ENCODE measurements around the gene KLHL25.
"Not testable (repeated sequence)": the region's sequence is repeated elsewhere in the genome, so short reads cannot be mapped to it uniquely, and the experiment has no call there.

Gene KLHL25, protein sequence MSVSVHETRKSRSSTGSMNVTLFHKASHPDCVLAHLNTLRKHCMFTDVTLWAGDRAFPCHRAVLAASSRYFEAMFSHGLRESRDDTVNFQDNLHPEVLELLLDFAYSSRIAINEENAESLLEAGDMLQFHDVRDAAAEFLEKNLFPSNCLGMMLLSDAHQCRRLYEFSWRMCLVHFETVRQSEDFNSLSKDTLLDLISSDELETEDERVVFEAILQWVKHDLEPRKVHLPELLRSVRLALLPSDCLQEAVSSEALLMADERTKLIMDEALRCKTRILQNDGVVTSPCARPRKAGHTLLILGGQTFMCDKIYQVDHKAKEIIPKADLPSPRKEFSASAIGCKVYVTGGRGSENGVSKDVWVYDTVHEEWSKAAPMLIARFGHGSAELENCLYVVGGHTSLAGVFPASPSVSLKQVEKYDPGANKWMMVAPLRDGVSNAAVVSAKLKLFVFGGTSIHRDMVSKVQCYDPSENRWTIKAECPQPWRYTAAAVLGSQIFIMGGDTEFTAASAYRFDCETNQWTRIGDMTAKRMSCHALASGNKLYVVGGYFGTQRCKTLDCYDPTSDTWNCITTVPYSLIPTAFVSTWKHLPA

DNA sequence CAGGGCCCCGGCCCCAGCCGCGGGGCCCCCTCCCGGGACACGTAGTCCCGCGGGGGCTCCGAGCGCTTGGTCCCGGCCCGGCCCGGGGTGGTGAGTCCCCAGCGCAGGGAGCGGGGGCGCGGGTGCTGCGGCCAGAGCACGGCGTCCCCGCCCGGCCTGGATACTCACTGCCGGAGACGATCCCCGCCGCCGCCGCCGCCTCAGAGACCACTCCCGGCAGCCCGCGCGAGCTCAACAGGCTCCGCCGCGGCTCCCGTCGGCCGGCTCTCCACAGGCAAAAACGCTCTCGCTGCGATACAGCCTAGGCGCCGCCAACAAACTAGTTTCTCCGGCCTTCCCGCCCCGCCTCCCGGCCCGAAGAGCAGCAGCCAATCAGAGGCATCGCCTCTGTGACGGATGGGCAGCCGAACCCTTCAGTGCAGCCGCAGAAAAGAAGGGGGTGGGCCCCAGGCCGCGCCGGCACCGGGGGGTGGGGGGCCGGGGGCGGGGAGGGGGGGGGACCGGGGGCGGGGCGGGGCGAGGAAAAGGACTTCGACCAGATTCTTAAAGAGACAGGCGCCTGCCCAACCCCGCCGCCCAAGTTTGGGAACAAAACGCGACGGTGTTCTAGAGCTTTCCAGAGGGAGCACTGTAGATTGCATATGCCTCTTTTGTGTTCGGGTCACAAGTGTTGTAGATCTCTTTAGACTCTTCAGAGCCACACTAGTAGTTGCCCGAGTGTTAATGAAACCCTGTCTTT lies at the start of gene KLHL25:
KLHL25 (minus strand) TSS at position 328 of the 739 bp plus-strand sequence. CDS start 25,115 bp downstream, outside the sequence.
- peak; percentile 91 for DNase-seq

DNA sequence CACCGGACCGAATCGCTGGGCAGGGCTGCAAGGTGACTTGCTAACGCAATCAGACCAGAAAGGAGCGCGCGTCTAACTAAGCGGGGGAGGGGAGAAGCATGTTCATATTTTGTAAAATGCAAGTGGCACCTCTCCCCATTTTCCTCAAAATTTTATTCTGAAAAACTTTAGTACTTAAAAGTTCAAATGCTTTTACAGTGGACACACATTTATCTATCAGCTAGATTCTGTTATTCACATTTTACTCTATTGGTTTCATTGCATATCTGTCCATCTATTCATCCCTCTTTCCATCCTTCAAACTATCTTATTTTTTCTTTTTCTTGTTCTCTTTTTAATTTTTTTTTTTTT lies 46.1 kb upstream of the KLHL25 start:
- DNase-seq: no peak

DNA sequence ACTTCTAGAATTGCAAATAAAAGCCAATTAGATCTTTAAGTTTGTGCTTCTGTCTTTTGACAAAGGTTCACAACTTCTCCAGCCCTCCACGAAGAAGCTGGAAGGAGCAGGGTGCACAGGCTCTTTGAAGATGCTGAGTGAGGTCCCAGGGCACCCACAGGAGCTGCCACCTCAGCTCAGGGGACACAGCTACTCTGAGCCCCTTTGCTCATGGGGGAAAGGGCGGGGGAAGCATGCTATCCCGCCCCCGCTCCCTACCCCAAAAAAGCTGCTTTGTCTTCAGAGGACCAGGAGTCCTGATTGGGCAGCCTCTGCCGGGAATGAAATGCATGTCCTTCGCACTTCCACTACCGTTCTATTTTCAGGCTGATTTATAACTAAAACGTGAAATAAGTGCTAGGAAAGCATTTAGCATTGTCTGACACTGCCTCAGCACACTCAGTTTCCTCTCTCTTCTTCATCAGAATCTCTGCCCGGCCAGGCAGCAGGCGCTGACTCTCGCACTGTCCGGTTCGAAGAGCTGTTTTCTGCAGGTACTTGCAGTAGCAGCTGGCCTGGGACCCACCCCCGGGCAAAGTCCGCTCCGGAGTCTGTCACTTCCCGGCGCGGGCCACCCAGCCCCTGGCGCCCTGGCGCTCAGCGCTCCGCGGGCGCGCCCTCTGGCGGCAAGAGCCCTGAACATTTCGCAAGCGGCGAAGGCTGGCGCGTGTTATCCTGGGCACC lies 45.5 kb upstream of the KLHL25 start:
- DNase-seq: peak; percentile 64

DNA sequence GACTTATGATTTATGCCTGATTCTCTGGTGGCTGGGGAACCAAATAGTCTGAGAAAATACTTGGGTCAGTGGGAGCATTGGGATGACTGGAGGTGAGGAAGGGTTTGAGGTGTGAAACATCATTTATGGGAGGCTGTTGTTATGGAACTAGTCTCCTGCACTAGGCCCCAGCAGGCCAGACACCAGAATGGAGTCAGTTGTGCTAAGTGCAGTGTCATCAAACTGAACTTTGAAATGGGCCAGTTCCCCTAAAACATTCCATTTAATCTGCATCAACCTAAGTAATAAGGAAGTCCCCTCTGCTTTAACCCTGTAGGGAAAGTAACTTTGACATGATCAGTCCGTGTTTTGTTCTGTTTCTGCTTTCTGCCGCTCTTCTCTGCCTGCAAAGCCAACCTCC lies 44.9 kb upstream of the KLHL25 start:
- DNase-seq: no peak

DNA sequence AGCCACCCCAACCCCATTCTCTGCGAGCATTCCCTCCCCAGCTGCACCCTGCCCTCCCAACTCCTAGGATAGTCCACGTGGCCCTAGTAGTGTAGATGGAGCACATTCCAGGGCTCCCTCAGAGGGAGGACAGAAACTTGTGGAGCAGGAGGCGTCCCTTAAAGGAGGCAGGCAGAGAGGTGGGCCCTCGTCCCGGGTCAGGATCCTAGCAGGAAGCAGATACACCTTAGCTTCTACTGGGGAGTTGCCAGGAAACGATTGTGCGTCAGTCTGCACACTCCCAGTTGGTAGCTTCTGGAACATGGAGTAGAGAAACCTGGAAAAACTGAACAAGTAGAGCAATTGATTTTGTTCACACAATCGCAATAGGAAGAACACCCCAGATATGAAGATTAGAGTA lies 43.9 kb upstream of the KLHL25 start:
- DNase-seq: no peak

DNA sequence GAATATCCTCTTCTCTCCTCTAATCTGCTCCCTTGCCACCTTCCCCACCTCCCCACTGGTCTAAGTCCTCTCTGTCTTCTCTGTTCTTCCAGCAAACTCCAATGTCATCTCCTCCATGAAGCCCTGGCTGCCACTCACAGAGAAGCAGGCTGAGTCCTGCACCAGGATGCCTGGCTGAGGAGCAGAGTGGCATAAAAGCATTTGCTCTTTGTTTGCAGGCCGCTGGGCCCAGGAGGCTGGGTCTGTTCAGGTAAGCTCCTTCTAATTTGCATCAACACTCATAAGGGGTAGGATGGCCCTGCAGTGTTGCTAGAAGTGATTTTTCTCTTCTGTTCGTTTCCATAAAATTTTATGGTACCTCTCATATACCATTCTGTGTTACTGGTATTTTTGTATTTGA lies 43.2 kb upstream of the KLHL25 start:
- DNase-seq: no peak

DNA sequence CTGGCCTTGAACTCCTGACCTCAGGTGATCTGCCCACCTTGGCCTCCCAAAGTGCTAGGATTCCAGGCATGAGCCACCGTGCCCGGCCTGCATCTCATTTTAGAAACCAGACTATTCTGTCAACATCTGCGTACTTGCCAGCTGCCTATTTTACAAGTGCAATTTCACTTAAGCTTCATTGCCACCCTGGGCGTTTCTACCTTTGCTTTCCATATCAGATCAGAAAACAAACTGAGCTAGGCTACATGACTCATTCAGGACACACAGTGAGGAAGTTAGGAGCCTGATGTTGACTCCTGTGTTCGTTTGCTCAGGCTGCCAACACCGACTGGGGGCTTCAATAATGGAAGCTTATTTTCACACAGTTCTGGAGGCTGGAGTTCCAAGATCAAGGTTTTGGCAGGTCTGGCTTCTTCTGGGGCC lies 42.3 kb upstream of the KLHL25 start:
- no peak for DNase-seq

DNA sequence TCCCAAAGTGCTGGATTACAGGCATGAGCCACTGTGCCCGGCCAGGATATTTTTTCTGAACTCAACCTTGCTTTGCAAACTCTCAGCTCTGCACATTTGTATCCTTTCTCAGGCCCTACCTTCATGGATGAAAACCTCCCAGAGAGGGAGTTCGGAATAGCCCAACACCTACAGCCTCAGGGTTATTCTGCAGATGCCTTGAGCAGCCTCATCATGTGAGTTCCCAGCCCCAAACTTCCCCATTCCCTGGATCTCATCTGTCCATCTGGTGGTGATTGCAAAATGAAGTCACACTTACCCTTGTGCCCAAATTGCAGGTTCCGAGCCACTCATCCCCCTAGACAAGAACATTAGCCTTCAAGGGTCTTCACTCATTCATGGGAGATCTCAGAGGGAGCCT lies 39.9 kb upstream of the KLHL25 start:
- DNase-seq: no peak

DNA sequence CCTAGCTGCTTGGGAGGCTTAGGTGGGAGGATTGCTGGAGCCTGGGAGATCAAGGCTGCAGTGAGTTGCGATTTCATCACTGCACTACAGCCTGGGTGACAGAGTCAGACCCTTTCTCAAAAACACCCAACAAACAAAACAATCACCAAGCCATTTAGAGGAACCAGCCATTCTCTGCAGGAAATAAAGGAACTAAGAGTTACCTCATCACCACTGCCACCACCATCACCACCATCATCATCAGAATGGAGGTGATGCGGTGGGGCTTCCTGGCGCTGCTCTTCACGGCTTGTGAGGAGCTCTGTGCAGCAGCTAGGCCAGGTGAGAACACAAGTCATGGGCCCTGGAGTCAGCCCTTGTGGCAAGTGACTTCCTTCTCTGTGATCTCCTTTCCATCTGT lies 37.7 kb upstream of the KLHL25 start:
- no peak for DNase-seq

DNA sequence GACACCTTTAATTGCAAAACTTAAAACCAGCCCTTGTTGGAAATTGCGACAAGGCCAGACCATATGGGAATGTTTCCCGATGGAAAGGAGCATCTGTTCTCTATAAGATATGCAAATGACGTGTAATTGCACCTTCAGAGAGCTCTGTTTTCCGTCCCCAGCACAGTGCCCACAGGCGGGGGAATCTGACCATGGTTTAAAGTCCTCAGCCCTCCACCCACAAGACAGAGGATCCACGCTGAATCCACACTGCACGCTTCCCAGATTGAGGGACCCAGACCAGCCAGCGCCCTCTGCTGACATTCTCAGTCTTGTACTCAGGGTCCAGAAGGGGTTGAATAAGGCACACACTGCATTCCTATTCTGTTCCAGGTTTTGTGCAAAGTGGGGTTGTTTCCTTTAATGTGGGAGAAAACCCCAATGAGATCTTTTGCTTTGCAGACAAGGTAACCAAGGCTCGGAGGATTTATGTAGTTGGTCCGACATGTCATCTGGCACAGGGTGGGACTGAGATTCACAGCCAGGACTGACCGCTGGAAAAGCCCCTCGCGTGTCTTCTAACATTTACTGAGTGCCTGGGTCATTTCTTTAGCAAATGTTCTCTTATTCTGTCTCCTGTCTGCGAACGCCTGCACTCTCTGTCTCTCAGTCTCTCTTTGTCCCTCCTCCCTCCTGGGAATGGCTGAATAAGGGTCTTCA lies 36.8 kb upstream of the KLHL25 start:
- DNase-seq: no peak

DNA sequence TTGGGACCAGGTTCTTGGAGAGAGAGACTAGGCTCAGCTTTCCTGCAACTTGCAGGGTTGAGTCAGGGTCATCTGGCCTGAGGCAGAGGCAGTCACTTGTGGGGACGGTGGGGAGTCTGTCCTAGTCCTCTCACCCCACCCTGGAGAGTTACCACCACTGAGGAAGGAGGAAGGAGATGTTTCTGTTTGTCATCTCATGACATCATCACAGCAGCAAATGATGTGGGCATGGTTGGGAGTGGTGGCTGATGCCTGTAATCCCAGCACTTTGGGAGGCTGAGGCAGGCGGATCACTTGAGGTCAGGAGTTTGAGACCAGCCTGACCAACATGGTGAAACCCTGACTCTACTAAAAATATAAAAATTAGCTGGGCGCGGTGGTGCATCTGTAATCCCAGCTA lies 35.0 kb upstream of the KLHL25 start:
- DNase-seq: not testable (repeated sequence)

DNA sequence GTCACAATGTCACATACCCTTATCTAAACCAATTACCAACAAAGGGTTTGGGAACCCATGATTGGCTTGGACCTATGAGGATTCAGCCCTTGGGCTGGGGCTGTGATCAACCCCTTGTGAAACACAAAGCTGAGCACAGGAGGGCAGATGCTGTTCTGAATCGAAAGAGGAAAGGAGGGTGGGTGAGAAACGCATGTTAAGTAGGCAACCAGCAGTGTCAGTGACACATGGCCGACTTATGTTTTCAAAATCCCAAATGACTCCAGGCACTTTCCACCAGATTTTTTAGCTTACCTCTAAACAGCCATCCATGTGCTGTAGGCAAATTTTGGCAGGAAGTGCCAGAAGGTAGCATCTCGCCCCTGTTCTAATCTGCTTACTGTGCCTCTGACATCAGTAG lies 34.1 kb upstream of the KLHL25 start:
- DNase-seq: no peak

DNA sequence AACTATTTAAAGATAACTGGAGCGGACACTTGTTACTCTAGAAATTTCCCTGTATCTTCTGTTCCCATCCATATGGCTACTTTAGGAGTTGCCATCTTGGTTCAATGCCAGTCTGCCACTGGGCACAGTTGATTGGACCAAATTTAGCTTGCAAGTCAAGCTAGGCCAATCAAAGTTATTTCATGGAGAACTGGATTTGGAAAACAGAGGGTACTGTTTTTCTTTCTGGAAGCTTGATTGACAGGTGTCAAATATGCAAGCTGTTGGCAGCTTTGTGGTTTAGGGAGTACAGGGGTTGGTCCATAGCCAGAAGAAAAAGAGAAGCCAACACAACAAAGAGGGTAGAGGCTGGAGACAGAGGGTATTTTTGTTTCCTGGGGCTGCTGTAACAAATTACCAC lies 33.4 kb upstream of the KLHL25 start:
- DNase-seq: no peak

DNA sequence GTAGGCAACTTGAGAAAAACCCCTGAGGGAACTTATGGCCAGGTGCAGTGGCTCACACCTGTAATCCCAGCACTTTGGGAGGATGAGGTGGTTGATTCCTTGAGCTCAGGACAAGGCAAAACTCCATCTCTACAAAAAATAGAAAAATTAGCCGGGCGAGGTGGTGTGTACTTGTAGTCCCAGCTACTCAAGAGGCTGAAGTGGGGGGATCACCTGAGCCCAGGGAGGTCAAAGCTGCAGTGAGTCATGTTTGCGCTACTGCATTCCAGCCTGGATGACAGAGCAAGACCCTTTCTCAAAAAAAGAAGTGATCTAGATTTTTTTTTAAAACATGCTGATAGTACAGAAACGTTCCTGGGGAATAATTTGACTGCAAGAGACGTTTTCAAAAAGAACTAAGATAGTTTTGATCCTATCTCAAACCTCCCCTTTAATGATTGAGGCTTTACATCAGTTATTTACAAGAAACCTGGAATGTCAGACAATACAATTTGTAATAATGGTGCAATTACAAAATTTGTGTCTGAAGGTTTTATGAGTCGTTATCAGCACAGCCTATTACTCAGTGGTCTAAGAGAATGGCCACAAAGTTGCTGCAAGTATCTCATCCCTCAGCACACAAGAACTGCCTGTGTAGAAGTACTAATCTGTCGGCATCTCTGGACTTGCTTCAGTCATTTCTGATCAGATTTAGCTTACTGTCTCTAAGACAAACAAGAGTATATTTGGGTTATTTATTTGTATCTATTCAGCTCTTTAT lies 32.2 kb upstream of the KLHL25 start:
- DNase-seq: peak; percentile 2

DNA sequence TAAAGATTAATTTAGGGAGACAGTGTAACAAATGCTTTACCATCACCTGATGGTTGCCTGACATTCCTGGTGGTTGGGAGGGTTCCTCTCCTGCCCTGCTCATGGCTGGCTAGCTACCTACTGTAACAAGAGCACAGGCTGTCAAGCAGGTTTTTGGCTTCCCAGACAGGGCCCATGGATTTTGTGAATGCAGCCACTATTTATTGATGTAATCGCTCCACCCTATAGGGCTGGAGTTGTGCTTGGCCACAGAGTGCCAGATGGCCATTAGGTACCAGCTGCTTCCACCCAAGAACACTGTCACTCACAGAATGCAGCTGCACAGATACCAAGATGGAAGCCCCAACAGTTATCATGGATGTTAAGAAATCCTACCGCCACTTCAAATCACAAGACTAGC lies 31.0 kb upstream of the KLHL25 start:
- no peak for DNase-seq

DNA sequence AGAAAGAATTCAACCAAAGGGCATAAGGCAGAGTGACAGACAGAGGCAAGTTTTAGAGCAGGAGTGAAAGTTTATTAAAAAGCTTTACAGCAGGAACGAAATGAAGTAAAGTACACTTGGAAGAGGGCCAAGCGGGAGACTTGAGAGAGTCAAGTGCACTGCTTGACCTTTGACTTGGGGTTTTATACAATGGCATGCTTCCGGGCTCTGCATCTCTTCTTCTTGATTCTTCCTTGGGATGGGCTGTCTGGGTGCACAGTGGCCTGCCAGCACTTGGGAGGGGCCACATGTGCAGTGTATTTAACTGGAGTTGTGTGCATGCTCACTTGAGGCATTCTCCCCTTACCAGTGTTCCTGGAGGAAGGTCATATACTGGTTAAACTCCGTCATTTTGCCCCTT lies 30.4 kb upstream of the KLHL25 start:
- DNase-seq: no peak

DNA sequence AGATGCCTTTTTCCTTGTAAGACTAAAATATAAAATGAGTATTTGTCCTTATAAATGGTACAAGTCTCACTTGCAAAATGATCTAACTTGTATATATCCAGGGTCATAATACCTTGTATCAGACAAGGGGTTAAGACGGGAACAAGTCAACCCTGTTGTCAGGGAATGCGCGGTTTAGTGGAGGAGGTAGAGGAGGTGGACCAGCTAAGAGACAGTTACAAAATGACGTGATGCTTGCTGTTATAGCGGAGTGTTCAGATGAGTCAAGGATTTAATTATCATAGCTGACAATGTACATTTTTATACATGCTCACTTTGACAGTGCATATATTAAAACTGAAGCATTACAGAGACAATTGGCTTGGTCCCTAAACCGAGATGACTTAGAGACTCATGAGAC lies 26.8 kb upstream of the KLHL25 start:
- DNase-seq: no peak

DNA sequence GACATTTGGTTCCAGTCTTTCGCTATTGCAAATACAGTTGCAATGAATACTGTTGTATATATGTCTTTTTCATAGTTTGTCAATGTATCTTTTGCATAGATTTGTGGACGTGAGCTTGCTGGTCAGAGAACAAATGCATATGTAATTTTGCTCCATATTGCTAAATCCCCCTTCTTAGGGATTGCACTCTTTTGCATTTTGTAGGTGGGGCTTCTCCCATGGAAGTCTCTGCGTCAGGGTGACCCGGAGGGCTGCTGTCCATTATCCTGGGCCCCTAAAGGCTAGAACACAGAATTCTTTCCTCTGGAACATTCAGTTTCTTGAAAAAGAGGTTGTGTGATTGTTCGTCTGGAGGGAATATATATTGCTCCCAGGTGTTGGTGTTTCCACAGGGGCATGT lies 25.2 kb upstream of the KLHL25 start:
- DNase-seq: no peak

DNA sequence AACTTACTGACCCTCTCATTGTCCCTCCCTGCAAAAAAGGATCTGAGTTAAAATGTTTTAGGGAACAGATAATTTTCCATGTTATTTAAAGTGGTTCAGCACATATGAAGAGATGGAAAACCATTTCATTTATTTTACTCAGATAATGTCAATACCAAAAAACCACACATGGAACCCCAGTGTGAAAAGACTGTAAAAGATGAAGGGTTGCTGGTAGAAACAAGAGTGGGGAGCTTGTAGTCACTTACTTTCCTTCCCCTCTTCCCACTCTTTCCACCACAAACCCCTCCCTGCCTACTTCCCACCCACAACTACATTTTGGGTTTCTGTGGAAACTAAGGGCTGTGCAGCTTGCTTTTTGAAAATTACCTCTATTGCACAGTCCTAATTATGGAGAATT lies 18.5 kb upstream of the KLHL25 start:
- DNase-seq: no peak

DNA sequence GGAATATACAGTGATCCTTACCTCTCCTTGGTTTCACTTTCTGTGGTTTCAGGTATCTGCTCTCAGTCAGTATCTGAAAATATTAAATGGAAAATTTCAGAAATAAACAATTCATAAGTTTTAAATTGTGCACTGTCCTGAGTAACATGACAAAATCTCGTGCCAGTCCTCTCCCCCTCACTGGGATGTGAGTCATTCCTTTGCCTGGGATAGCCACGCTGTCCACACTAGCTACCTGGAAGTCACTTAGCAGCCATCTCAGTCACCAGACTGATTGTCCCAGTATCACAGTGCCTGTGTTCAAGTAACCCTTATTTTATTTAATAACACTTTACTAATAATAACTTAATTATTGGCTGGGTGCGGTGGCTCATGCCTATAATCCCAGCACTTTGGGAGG lies 15.3 kb upstream of the KLHL25 start:
- no peak for DNase-seq

DNA sequence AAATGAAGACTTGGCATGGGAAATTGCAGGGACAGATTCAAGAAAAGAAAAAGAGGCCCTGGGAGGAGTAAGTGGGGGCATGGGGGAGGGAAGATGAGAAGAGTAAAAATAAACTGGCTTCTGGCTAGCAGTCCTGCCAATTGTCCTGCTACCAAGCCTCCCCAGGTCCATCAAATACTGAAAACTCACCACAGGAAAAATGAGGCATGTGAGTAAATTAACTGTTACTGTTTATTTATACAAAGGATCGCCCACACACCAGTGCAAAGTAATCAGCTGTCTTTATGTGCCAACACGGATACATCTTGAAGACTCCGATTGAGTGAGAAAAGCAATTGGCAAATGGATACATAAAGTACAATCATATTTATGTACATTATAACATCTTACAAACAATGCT lies 10.7 kb upstream of the KLHL25 start:
- DNase-seq: no peak

Data from kidney glomerular epithelial cell (primary cell).